SK-N-SH (cell line): Measurements from ENCODE around the gene CDK6. TPM values are rescaled to one million over a fixed set of nuclear protein-coding genes. Genes with fewer than 3 reads are reported as not detected.

Source experiments
- CTCF ChIA-PET: fragments of 300-600, 350-600 bp; formaldehyde crosslinking; extraction: SDS; loops from one replicate; lab custom pipeline; 2021; lab: Yijun Ruan, JAX
- POLR2A ChIA-PET: fragments of 350-600 bp; sonication (Branson Sonifier 250); formaldehyde crosslinking; extraction: SDS; loops from one replicate; lab custom pipeline; 2020; ENCODE audit warnings: antibody characterized with exemption, inconsistent platforms; lab: Yijun Ruan, JAX
- DNase-seq: peaks from one replicate; pipeline ENCODE4 v3.0.0; 2012
- H2AFZ ChIP-seq: fragments of 200-600 bp; sonication (generic); 2 replicates; pipeline ENCODE4 v1.8.1; 2016; ENCODE audit warnings: antibody characterized with exemption, mild to moderate bottlenecking, low read depth
- H3F3A ChIP-seq: fragments of 200-600 bp; sonication (generic); replicated peaks from 2 replicates; pipeline ENCODE3; 2016; ENCODE audit warnings: antibody characterized with exemption, mild to moderate bottlenecking; ENCODE audit not compliant: insufficient read depth
- H3K27ac ChIP-seq, 2 experiments: fragments of 200-500 bp in 1 of 2; fragments of 200-600 bp in 1 of 2; sonication (Bioruptor generic) in 1 of 2; sonication (generic), shearing (Covaris generic) in 1 of 2; 2 replicates each; pipeline versions ENCODE4 v1.5.1 to v1.6.1; 2014 to 2016; ENCODE audit warnings: low read depth in 2 of 2, inconsistent platforms in 1 of 2, low read length in 1 of 2, mild to moderate bottlenecking in 1 of 2, mixed read lengths in 1 of 2
- H3K27me3 ChIP-seq: fragments of 200-600 bp; sonication (generic), shearing (Covaris generic); 2 replicates; pipeline ENCODE4 v1.6.1; 2016; ENCODE audit warnings: mixed run types; ENCODE audit not compliant: insufficient read depth
- H3K36me3 ChIP-seq, 2 experiments: fragments of 200-500 bp in 1 of 2; fragments of 200-600 bp in 1 of 2; sonication (Bioruptor generic) in 1 of 2; sonication (generic) in 1 of 2; replicated peaks in 1 of 2; 2 replicates each; pipeline versions ENCODE3 to v1.5.1; 2014 to 2016; ENCODE audit warnings: low read length in 1 of 2, mild to moderate bottlenecking in 1 of 2; ENCODE audit not compliant: insufficient read depth in 2 of 2, control insufficient read depth in 1 of 2
- H3K4me1 ChIP-seq, 2 experiments: fragments of 200-500 bp in 1 of 2; fragments of 200-600 bp in 1 of 2; sonication (Bioruptor generic) in 1 of 2; sonication (generic), shearing (Covaris generic) in 1 of 2; 2 replicates each; pipeline versions ENCODE4 v1.5.1 to v1.6.1; 2014 to 2016; ENCODE audit warnings: low read depth in 1 of 2, low read length in 1 of 2, mixed run types in 1 of 2; ENCODE audit not compliant: insufficient read depth in 2 of 2, control insufficient read depth in 1 of 2
- H3K4me2 ChIP-seq: fragments of 200-600 bp; sonication (generic), shearing (Covaris generic); 2 replicates; pipeline ENCODE4 v1.6.1; 2017; ENCODE audit warnings: mixed run types
- H3K4me3 ChIP-seq, 2 experiments: fragments of 200-500 bp in 1 of 2; fragments of 200-600 bp in 1 of 2; sonication (Bioruptor generic) in 1 of 2; sonication (generic), shearing (Covaris generic) in 1 of 2; 2 replicates each; pipeline versions ENCODE4 v1.5.1 to v1.8.1; 2014 to 2016; ENCODE audit warnings: low read depth in 2 of 2, inconsistent platforms in 1 of 2, low read length in 1 of 2, mild to moderate bottlenecking in 1 of 2, mixed read lengths in 1 of 2, moderate library complexity in 1 of 2
- H3K79me2 ChIP-seq: fragments of 200-600 bp; sonication (generic); 2 replicates; pipeline ENCODE4 v1.8.1; 2017; ENCODE audit warnings: mild to moderate bottlenecking; ENCODE audit not compliant: insufficient read depth
- H3K9ac ChIP-seq: fragments of 200-600 bp; sonication (generic); 2 replicates; pipeline ENCODE4 v1.6.1; 2017; ENCODE audit warnings: mixed run types
- H3K9me2 ChIP-seq: fragments of 200-600 bp; sonication (generic); 2 replicates; pipeline ENCODE4 v1.6.1; 2017; ENCODE audit warnings: mixed run types
- H3K9me3 ChIP-seq: fragments of 200-600 bp; sonication (generic); 2 replicates; pipeline ENCODE4 v1.6.1; 2017; ENCODE audit warnings: mixed run types, mild to moderate bottlenecking, moderate library complexity
- H4K20me1 ChIP-seq: fragments of 200-600 bp; sonication (generic); 2 replicates; pipeline ENCODE4 v1.6.1; 2017; ENCODE audit warnings: mild to moderate bottlenecking, mixed run types; ENCODE audit not compliant: insufficient read depth
- CHD2 ChIP-seq: fragments of 150-350 bp; IDR thresholded peaks from 2 replicates; pipeline ENCODE4 v1.6.1; 2018; ENCODE audit warnings: low read length; ENCODE audit not compliant: partially characterized antibody
- CTCF ChIP-seq: fragments of 200-600 bp; sonication (generic); IDR thresholded peaks from 2 replicates; pipeline ENCODE4 v1.6.1; 2017; ENCODE audit warnings: antibody characterized with exemption, mild to moderate bottlenecking, moderate library complexity
- ELF1 ChIP-seq: IDR thresholded peaks from 2 replicates; pipeline ENCODE4 v1.4.0; 2012
- EP300 ChIP-seq, 2 experiments: IDR thresholded peaks; 2 replicates each; pipeline versions ENCODE4 v1.4.0 to v1.6.1; 2012; ENCODE audit warnings: borderline replicate concordance in 1 of 2, low read depth in 1 of 2, low read length in 1 of 2
- EZH2phosphoT487 ChIP-seq: fragments of 200-600 bp; sonication (generic); IDR thresholded peaks from 2 replicates; pipeline ENCODE4 v1.6.1; 2017; ENCODE audit warnings: low read depth, mixed run types, mild to moderate bottlenecking, antibody characterized with exemption, moderate library complexity, borderline replicate concordance
- FOXJ3 ChIP-seq: sonication (generic); formaldehyde crosslinking; IDR thresholded peaks from 2 replicates; pipeline ENCODE4 v1.5.1; 2020; ENCODE audit warnings: mild to moderate bottlenecking, missing genetic modification reagents
- FOXM1 ChIP-seq: IDR thresholded peaks from 2 replicates; pipeline ENCODE4 v1.4.0; 2012; ENCODE audit warnings: low read depth, mild to moderate bottlenecking
- GABPA ChIP-seq: IDR thresholded peaks from 2 replicates; pipeline ENCODE4 v1.4.0; 2012; ENCODE audit warnings: low read depth, mild to moderate bottlenecking
- GATA2 ChIP-seq: sonication (generic); formaldehyde crosslinking; IDR thresholded peaks from 2 replicates; pipeline ENCODE4 v1.5.0; 2020; ENCODE audit warnings: mild to moderate bottlenecking, missing genetic modification reagents
- JUND ChIP-seq: IDR thresholded peaks from 2 replicates; pipeline ENCODE4 v1.4.0; 2012
- MXI1 ChIP-seq: IDR thresholded peaks from 2 replicates; pipeline ENCODE4 v1.6.1; 2012; ENCODE audit warnings: mild to moderate bottlenecking, low read depth, low read length, improper control_type of control experiment
- NRF1 ChIP-seq: IDR thresholded peaks from 2 replicates; pipeline ENCODE4 v1.6.1; 2012; ENCODE audit warnings: low read depth, mild to moderate bottlenecking, low read length
- POLR2AphosphoS5 ChIP-seq: IDR thresholded peaks from 2 replicates; pipeline ENCODE4 v1.6.1; 2012; ENCODE audit warnings: low read depth, low read length
- RAD21 ChIP-seq: IDR thresholded peaks from 2 replicates; pipeline ENCODE4 v1.6.1; 2012; ENCODE audit warnings: mild to moderate bottlenecking, low read length
- RCOR1 ChIP-seq: fragments of 150-350 bp; IDR thresholded peaks from 2 replicates; pipeline ENCODE4 v1.6.1; 2017; ENCODE audit warnings: antibody characterized with exemption, low read length
- REST ChIP-seq: IDR thresholded peaks from 2 replicates; pipeline ENCODE4 v1.6.1; 2012; ENCODE audit warnings: mild to moderate bottlenecking, low read depth, low read length, moderate library complexity
- RFX5 ChIP-seq: IDR thresholded peaks from 2 replicates; pipeline ENCODE4 v1.6.1; 2012; ENCODE audit warnings: mild to moderate bottlenecking, improper control_type of control experiment, low read length
- SIN3A ChIP-seq: IDR thresholded peaks from 2 replicates; pipeline ENCODE4 v1.6.1; 2012; ENCODE audit warnings: low read depth, mild to moderate bottlenecking, low read length, moderate library complexity, borderline replicate concordance
- SMC3 ChIP-seq: IDR thresholded peaks from 2 replicates; pipeline ENCODE4 v1.6.1; 2012; ENCODE audit warnings: low read depth, low read length, improper control_type of control experiment
- TEAD4 ChIP-seq: IDR thresholded peaks from 2 replicates; pipeline ENCODE4 v1.4.0; 2012; ENCODE audit warnings: mild to moderate bottlenecking, borderline replicate concordance; ENCODE audit not compliant: insufficient read depth
- USF1 ChIP-seq: IDR thresholded peaks from 2 replicates; pipeline ENCODE4 v1.4.0; 2012; ENCODE audit warnings: low read depth, borderline replicate concordance
- USF2 ChIP-seq: fragments of 150-350 bp; IDR thresholded peaks from 2 replicates; pipeline ENCODE4 v1.6.1; 2017; ENCODE audit warnings: antibody characterized with exemption, low read length, low read depth, borderline replicate concordance
- YY1 ChIP-seq: IDR thresholded peaks from 2 replicates; pipeline ENCODE4 v1.4.0; 2012; ENCODE audit warnings: low read depth, mild to moderate bottlenecking
- WGBS: methylation state at CpG from one replicate; pipeline ENCODE4 v1.1.6; 2017; ENCODE audit warnings: low lambda C conversion rate; 5-methylcytosine and 5-hydroxymethylcytosine counted together
- polyA plus RNA-seq, 3 experiments: library from polyadenylated mRNA; depleted of rRNA; stranded (reverse); fragments of >200 nt; gene quantifications; 2 replicates each; pipeline ENCODE4 v1.2.3, GENCODE V29; 2012
- TF ChIP-seq, protein P1 (sequence below): IDR thresholded peaks from 2 replicates; pipeline ENCODE4 v1.4.0; 2012; ENCODE audit warnings: low read depth
- TF ChIP-seq, protein P2 (sequence below): IDR thresholded peaks from 2 replicates; pipeline ENCODE4; 2012

The CDK6 gene
- polyA plus RNA-seq, 1 of the 3 experiments (the other 2 are of a cell fraction) = 30.3 TPM

DNA sequence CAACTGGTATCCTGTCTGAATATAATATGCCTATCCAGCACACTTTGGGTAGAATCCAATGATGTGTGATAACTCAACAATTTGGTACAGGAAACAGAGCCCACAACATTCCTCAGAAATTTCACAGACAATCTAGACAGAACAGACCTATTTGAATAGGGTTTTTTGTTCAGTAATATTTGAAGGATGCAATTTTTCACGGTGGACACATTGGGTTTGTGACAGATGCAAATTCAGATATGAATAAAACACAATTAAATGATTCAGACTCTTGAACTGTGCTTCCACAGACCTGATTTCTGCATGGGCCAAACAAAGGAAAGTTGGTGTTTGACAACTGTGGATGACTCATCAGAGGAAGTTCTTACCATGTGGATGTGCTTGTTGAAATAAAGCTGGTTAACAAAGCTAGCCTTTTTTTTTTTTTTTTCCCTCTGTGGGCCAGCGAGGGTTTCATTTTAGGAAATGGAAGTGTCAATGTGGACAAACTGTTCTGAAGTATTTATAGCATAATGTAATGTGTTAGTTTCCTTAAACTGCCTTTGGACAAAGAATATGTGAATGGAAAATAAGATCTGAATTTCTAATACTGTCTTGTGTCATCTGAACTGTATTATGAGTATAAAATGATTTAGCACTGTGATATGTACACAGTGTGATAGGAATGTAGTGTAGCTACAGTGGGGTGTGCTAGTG is 203.0 kb downstream of the CDK6 start:
- peaks cover 39 to 47% of the 10 kb centered on the region in 2 experiments for H3K4me1 ChIP-seq
- CTCF ChIA-PET = interaction anchor here (0.7 to 5.2 kb wide), 4 partner anchors 12 to 200 kb away, joined by 3 to 24 read pairs (median 14); no protein-coding TSS in a partner anchor
- peak; percentile 86 for TF ChIP-seq POLR2AphosphoS5
- TF ChIP-seq CHD2 = no peak
- peak; percentile 97 for TF ChIP-seq JUND
- no peak for TF ChIP-seq NRF1
- TF ChIP-seq USF1 = 0 out of 2 replicates have a peak, but pooled peaks have one; percentile 9
- TF ChIP-seq REST = 0 out of 2 replicates have a peak, but pooled peaks have one; percentile 15
- TF ChIP-seq TEAD4 = peak; percentile 99
- peak; percentile 53; the same call in 1 of the 2 replicates for TF ChIP-seq YY1
- TF ChIP-seq, protein P1, sequence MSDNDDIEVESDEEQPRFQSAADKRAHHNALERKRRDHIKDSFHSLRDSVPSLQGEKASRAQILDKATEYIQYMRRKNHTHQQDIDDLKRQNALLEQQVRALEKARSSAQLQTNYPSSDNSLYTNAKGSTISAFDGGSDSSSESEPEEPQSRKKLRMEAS = peak; percentile 96
- peak; percentile 96; the same call in 1 of the 2 replicates for TF ChIP-seq SIN3A
- no peak for TF ChIP-seq CTCF
- no peak for TF ChIP-seq RFX5
- TF ChIP-seq USF2 = no peak
- TF ChIP-seq, protein P2, sequence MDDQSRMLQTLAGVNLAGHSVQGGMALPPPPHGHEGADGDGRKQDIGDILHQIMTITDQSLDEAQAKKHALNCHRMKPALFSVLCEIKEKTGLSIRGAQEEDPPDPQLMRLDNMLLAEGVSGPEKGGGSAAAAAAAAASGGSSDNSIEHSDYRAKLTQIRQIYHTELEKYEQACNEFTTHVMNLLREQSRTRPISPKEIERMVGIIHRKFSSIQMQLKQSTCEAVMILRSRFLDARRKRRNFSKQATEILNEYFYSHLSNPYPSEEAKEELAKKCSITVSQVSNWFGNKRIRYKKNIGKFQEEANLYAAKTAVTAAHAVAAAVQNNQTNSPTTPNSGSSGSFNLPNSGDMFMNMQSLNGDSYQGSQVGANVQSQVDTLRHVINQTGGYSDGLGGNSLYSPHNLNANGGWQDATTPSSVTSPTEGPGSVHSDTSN = peak; percentile 98
- TF ChIP-seq GATA2 (CRISPR knock-in tag) = peak; percentile 47
- TF ChIP-seq GABPA = peak; percentile 51
- no peak for TF ChIP-seq EZH2phosphoT487
- no peak; the same call in 1 of the 2 replicates for TF ChIP-seq ELF1
- 0 out of 2 replicates have a peak, but pooled peaks have one; percentile 2 for TF ChIP-seq SMC3
- TF ChIP-seq EP300 (IDR thresholded peaks at IDR 0.05; ENCODE audit: borderline replicate concordance in 1 of 2, low read depth in 1 of 2, low read length in 1 of 2) = peak; percentile 83 to 98
- TF ChIP-seq FOXM1 = peak; percentile 99
- TF ChIP-seq RCOR1 = no peak
- TF ChIP-seq MXI1 = peak; percentile 71
- TF ChIP-seq RAD21 = no peak
- 0 out of 2 replicates have a peak, but pooled peaks have one; percentile 23 for TF ChIP-seq FOXJ3 (CRISPR knock-in tag)

More for the DNA sequence above, 203.0 kb downstream of the CDK6 start:
- Histone ChIP-seq H2AFZ (no peak overlapping the region), H3K4me3 (peak overlapping the region; percentile 18 to 45; a peak in 3 of 4 replicates), H3K27me3 (no peaks in the 10 kb centered on the region), H3K9me2 (no peaks in the 10 kb centered on the region), H3K27ac (peak overlapping the region; percentile 93 to 98), H3F3A (peaks cover 66% of the 10 kb centered on the region), H3K36me3 (peaks cover 10 to 22% of the 10 kb centered on the region in 2 experiments), H3K79me2 (peaks cover 68% of the 10 kb centered on the region), H4K20me1 (no peaks in the 10 kb centered on the region), H3K4me2 (peak overlapping the region; percentile 77), H3K9ac (peak overlapping the region; percentile 65), H3K9me3 (no peaks in the 10 kb centered on the region)
- no peak for DNase-seq
- WGBS = 0% methylated on average over 2 of the region's 2 CpGs
- POLR2A ChIA-PET = no interaction called here
